ENCODE results near the gene ACTR1A.
"Not testable (repeated sequence)": the region's sequence is repeated elsewhere in the genome, so short reads cannot be mapped to it uniquely, and the experiment has no call there.

The ACTR1A gene

DNA sequence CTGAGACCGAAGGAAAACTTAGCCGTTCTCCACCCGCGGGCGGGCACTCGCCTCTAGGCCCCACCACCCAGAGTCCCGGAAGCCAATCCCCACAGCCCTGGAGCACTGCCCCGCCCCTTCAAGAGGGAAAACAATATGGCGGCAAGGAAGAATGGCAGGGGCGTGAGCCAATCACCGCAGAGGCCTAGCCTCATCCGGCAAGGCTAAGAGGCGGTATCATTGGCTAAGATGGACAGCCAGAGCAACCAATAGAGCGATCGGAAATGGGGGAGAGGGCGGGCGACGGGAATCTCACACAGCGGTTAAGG, 529 bp downstream of the ACTR1A start:
- TF ChIP-seq, protein P1, sequence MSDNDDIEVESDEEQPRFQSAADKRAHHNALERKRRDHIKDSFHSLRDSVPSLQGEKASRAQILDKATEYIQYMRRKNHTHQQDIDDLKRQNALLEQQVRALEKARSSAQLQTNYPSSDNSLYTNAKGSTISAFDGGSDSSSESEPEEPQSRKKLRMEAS (IDR thresholded peaks at IDR 0.05; ENCODE audit: low read depth, low read length) = no peak
- TF ChIP-seq, protein P2, sequence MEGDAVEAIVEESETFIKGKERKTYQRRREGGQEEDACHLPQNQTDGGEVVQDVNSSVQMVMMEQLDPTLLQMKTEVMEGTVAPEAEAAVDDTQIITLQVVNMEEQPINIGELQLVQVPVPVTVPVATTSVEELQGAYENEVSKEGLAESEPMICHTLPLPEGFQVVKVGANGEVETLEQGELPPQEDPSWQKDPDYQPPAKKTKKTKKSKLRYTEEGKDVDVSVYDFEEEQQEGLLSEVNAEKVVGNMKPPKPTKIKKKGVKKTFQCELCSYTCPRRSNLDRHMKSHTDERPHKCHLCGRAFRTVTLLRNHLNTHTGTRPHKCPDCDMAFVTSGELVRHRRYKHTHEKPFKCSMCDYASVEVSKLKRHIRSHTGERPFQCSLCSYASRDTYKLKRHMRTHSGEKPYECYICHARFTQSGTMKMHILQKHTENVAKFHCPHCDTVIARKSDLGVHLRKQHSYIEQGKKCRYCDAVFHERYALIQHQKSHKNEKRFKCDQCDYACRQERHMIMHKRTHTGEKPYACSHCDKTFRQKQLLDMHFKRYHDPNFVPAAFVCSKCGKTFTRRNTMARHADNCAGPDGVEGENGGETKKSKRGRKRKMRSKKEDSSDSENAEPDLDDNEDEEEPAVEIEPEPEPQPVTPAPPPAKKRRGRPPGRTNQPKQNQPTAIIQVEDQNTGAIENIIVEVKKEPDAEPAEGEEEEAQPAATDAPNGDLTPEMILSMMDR (IDR thresholded peaks at IDR 0.05; ENCODE audit: low read depth, low read length) = no peak
- TF ChIP-seq POLR2A (IDR thresholded peaks at IDR 0.05; ENCODE audit: extremely low read depth, insufficient read length) (no peak), MYC (IDR thresholded peaks at IDR 0.05; ENCODE audit: low read depth, low read length) (no peak)
- DNase-seq (ENCODE audit: low read depth) = peak; percentile 99
- peak overlapping the region; percentile 91 for H3K4me3 ChIP-seq (ENCODE audit: low read depth, low read length)

DNA sequence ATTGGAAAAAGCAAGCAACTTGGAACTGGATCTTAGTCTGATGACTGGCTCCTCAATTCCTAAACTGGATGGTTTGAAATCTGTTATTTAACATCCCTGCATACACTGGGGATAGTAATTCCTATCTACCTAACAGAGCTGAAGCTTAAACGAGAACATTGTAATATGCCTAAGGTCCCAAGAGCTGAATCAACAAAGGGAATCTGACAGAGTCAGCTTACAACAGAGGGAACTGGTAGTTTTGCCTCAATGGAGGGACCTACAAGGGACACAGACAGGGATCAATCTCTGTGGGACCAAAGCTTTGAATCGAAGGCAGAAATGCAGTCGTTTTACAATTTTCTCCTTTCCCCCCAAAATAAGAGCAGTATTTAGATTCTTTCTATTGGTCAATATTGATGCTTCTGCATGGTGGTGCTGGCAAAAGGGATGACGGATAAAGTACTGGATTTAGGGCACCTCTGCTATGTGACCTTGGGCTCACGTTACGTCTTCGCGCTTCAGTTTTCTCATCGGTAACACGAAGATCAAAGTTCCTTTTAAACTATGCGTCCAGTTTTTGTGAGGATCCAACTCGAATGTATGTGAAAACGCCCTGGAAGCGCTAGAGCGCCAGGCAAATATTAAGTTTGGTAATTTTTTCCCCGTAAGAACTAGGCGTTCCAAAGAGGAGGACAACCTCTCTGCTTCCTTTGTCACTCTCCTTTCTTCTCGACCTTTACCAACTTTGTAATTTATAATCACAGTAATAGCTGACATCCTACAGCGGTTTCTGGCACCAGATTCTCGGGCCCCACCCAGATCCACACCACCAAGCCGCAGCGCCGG, 1.1 kb downstream of the ACTR1A start:
- H3K4me3 ChIP-seq (ENCODE audit: low read depth, low read length) = peak overlapping the region; percentile 90
- TF ChIP-seq POLR2A (IDR thresholded peaks at IDR 0.05; ENCODE audit: extremely low read depth, insufficient read length) (no peak), MYC (IDR thresholded peaks at IDR 0.05; ENCODE audit: low read depth, low read length) (peak; percentile 45; the same call in 1 of the 2 replicates)
- TF ChIP-seq, protein P1 (IDR thresholded peaks at IDR 0.05; ENCODE audit: low read depth, low read length) = peak; percentile 26; the same call in 1 of the 2 replicates
- no peak for DNase-seq (ENCODE audit: low read depth)

DNA sequence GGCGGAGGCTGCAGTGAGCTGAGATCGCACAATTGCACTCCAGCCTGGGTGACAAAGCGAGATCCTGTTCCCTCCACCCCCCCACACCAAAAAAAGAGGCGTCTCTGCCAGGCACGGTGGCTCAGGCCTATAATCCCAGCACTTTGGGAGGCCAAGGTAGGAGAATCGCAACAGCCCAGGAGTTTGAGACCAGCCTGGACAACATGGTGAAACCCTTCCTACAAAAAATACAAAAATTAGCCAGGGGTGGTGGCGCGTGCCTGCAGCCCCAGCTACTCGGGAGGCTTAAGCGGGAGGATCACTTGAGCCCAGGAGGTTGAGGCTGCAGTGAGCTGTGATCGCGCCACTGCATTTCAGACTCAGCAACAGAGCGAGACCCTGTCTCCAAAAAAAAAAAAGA, 1.8 kb downstream of the ACTR1A start:
- not testable (repeated sequence) for DNase-seq (ENCODE audit: low read depth)
- H3K4me3 ChIP-seq (ENCODE audit: low read depth, low read length) = peak overlapping the region; percentile 90

DNA sequence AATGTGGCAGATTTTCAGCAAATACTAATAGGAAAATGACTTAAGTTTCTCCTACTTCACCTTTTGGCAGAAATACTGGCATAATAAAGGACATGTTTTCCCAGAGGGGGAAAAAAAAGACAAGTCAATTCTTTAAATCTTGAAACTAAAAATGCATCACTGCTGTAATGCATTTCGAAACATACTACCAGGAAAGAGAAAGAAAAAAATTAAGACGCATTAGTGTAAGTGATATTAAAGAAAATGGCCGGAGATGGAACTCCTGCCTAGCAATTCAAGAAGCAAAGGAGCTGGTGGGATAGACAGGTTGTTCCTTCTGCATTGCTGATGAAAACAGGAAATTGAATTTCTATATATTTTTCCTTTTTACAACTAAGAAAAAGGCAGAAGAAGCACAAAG, 3.2 kb downstream of the ACTR1A start:
- H3K4me3 ChIP-seq (ENCODE audit: low read depth, low read length) = no peak overlapping the region
- no peak for DNase-seq (ENCODE audit: low read depth)
- TF ChIP-seq, protein P2 (IDR thresholded peaks at IDR 0.05; ENCODE audit: low read depth, low read length) = no peak
- TF ChIP-seq, protein P1 (IDR thresholded peaks at IDR 0.05; ENCODE audit: low read depth, low read length) = no peak
- no peak for TF ChIP-seq MYC (IDR thresholded peaks at IDR 0.05; ENCODE audit: low read depth, low read length)
- TF ChIP-seq POLR2A (IDR thresholded peaks at IDR 0.05; ENCODE audit: extremely low read depth, insufficient read length) = no peak

DNA sequence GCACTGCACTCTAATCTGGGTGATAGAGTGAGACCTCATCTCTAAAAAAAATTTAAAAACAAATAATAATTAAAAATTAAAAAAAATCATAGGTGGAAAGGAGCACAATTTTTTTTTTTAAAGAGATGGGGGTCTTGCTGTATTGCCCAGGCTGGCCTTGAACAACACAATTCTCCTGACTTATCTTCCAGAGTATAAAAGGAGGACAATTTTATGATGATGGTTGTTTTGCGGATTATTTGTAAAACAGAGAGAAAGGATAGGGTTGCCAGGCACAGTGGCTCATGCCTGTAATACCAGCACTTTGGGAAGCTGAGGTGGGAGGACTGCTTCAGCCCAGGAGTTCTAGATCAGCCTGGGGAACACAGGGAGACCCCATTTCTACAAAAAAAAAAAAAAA, 5.0 kb downstream of the ACTR1A start:
- no peak overlapping the region for H3K4me3 ChIP-seq (ENCODE audit: low read depth, low read length)
- TF ChIP-seq POLR2A (IDR thresholded peaks at IDR 0.05; ENCODE audit: extremely low read depth, insufficient read length) (no peak), MYC (IDR thresholded peaks at IDR 0.05; ENCODE audit: low read depth, low read length) (no peak)
- TF ChIP-seq, protein P1 (IDR thresholded peaks at IDR 0.05; ENCODE audit: low read depth, low read length) = no peak
- TF ChIP-seq, protein P2 (IDR thresholded peaks at IDR 0.05; ENCODE audit: low read depth, low read length) = no peak

DNA sequence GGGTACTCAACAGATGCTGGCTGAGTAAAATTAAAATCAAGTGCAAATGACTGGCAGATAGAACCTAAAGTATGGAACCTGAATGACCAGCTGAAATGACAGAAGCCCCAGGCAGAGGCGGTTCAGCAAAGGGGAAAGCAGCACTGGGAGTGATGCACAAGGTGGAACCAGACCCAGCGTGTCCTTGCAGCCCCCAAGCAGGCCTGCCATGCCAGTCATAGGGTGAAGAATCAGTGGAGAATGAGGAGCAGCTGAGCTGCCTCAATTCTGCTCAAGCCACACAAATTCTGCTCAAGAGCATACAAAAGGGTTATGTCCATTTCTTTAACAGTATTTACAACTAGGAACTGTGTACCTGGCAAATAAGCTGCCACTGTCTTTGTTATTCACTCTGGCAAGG, 8.7 kb downstream of the ACTR1A start:
- no peak for TF ChIP-seq POLR2A (IDR thresholded peaks at IDR 0.05; ENCODE audit: extremely low read depth, insufficient read length)
- TF ChIP-seq, protein P2 (IDR thresholded peaks at IDR 0.05; ENCODE audit: low read depth, low read length) = no peak
- TF ChIP-seq MYC (IDR thresholded peaks at IDR 0.05; ENCODE audit: low read depth, low read length) = no peak
- TF ChIP-seq, protein P1 (IDR thresholded peaks at IDR 0.05; ENCODE audit: low read depth, low read length) = no peak
- DNase-seq (ENCODE audit: low read depth) = no peak
- H3K4me3 ChIP-seq (ENCODE audit: low read depth, low read length) = no peak overlapping the region

More for the DNA sequence above, 5.0 kb downstream of the ACTR1A start:
- no peak for DNase-seq (ENCODE audit: low read depth)

Measured in NB4 (cell line).